DOHH2 (cell line): Measurements from ENCODE around the gene AIFM1.

ENCODE experiments used
- H3F3A ChIP-seq: fragments of 200-600 bp; sonication (generic), shearing (Covaris generic); 2 replicates; pipeline ENCODE4 v1.6.0; 2016; ENCODE audit warnings: antibody characterized with exemption, mild to moderate bottlenecking; ENCODE audit not compliant: control insufficient read depth, insufficient read depth
- H3K27ac ChIP-seq: fragments of 200-600 bp; sonication (generic); 2 replicates; pipeline ENCODE4 v1.5.1; 2014; ENCODE audit warnings: low read depth, mild to moderate bottlenecking, low read length, moderate library complexity
- H3K27me3 ChIP-seq: fragments of 200-600 bp; sonication (generic); 2 replicates; pipeline ENCODE4 v1.6.1; 2014; ENCODE audit warnings: mild to moderate bottlenecking, low read length, mixed read lengths; ENCODE audit not compliant: control insufficient read depth
- H3K36me3 ChIP-seq: fragments of 200-600 bp; sonication (generic); 2 replicates; pipeline ENCODE4 v1.6.1; 2014; ENCODE audit warnings: mild to moderate bottlenecking, low read length, moderate library complexity, mixed read lengths; ENCODE audit not compliant: control insufficient read depth
- H3K4me1 ChIP-seq: fragments of 200-600 bp; sonication (generic); 2 replicates; pipeline ENCODE4 v1.6.1; 2014; ENCODE audit warnings: mild to moderate bottlenecking, low read length, mixed read lengths; ENCODE audit not compliant: control insufficient read depth
- H3K4me2 ChIP-seq: fragments of 200-600 bp; sonication (generic); 2 replicates; pipeline ENCODE4 v1.6.0; 2014; ENCODE audit warnings: mild to moderate bottlenecking, low read length, moderate library complexity
- H3K4me3 ChIP-seq: fragments of 200-600 bp; sonication (generic); 2 replicates; pipeline ENCODE4 v1.5.1; 2014; ENCODE audit warnings: mild to moderate bottlenecking, low read length, mixed read lengths
- H3K79me2 ChIP-seq: fragments of 200-600 bp; sonication (generic); 2 replicates; pipeline ENCODE4 v1.6.1; 2014; ENCODE audit warnings: mild to moderate bottlenecking, low read length, mixed read lengths; ENCODE audit not compliant: control insufficient read depth
- H3K9me2 ChIP-seq: fragments of 200-600 bp; sonication (generic); replicated peaks from 2 replicates; pipeline ENCODE4 v1.6.1; 2014; ENCODE audit warnings: mild to moderate bottlenecking, low read length, mixed read lengths; ENCODE audit not compliant: control insufficient read depth
- H3K9me3 ChIP-seq: fragments of 200-600 bp; sonication (generic); 2 replicates; pipeline ENCODE4 v1.6.1; 2014; ENCODE audit warnings: antibody characterized with exemption, low read length, mixed read lengths; ENCODE audit not compliant: control insufficient read depth, insufficient read depth
- H4K20me1 ChIP-seq: fragments of 200-600 bp; sonication (generic); 2 replicates; pipeline ENCODE4 v1.6.0; 2014; ENCODE audit warnings: low read depth, mild to moderate bottlenecking, antibody characterized with exemption, low read length, moderate library complexity; ENCODE audit not compliant: control insufficient read depth, insufficient read depth
- EZH2phosphoT487 ChIP-seq: fragments of 200-600 bp; sonication (generic); IDR thresholded peaks from 2 replicates; pipeline ENCODE4 v1.6.1; 2017; ENCODE audit warnings: borderline replicate concordance, mild to moderate bottlenecking, antibody characterized with exemption, low read length, moderate library complexity, mixed read lengths
- TF ChIP-seq, protein P1 (sequence below): fragments of 200-600 bp; sonication (generic); IDR thresholded peaks from one replicate; pipeline ENCODE4 v1.5.1; 2014; ENCODE audit warnings: antibody characterized with exemption, mild to moderate bottlenecking, low read depth, low read length; ENCODE audit not compliant: poor library complexity, severe bottlenecking

AIFM1 gene

DNA sequence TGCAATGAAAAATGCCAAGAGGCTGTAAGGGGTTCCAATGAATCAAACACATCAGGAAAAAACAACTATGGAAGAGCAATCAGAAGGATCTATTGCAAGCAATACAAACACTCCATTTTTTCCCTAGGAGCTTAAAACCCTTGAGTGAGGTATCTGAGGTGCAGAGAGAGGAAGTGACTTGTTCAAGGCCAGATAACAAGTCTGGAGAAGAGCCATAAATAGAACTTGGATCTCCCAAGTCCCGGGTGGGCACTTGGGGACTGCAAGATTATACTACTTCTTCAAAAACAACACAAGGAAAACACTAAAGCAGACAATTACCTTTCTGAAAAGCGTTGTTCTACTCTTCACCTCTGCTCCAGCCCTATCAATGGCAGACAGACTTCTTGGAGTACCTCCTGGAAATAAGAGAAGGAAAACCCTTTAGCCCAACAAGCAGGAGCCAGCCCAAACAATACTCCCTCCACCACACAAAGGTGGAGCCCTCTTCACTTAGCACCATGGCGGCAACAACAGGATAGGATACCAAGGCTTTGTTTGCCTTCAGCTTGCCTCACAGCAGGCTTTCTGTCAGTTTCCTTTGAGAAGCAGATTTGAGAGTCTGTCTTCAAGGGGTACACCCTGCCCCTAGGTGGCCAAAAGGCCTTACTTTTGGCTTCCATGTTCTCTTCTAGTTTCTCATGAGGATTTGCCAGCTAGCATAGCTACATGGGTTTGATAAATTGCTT, 26.0 kb downstream of the AIFM1 start:
- H3K27ac ChIP-seq = no peak overlapping the region
- no peak overlapping the region for H3K4me2 ChIP-seq
- H4K20me1 ChIP-seq = no peaks in the 10 kb centered on the region
- no peaks in the 10 kb centered on the region for H3F3A ChIP-seq
- peaks cover 51% of the 10 kb centered on the region for H3K36me3 ChIP-seq
- no peaks in the 10 kb centered on the region for H3K79me2 ChIP-seq
- H3K9me2 ChIP-seq = no peaks in the 10 kb centered on the region
- H3K4me3 ChIP-seq = no peak overlapping the region
- H3K27me3 ChIP-seq = no peaks in the 10 kb centered on the region
- H3K9me3 ChIP-seq = no peaks in the 10 kb centered on the region
- TF ChIP-seq, protein P1, sequence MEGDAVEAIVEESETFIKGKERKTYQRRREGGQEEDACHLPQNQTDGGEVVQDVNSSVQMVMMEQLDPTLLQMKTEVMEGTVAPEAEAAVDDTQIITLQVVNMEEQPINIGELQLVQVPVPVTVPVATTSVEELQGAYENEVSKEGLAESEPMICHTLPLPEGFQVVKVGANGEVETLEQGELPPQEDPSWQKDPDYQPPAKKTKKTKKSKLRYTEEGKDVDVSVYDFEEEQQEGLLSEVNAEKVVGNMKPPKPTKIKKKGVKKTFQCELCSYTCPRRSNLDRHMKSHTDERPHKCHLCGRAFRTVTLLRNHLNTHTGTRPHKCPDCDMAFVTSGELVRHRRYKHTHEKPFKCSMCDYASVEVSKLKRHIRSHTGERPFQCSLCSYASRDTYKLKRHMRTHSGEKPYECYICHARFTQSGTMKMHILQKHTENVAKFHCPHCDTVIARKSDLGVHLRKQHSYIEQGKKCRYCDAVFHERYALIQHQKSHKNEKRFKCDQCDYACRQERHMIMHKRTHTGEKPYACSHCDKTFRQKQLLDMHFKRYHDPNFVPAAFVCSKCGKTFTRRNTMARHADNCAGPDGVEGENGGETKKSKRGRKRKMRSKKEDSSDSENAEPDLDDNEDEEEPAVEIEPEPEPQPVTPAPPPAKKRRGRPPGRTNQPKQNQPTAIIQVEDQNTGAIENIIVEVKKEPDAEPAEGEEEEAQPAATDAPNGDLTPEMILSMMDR = no peak
- no peak for TF ChIP-seq EZH2phosphoT487
- H3K4me1 ChIP-seq = no peaks in the 10 kb centered on the region

DNA sequence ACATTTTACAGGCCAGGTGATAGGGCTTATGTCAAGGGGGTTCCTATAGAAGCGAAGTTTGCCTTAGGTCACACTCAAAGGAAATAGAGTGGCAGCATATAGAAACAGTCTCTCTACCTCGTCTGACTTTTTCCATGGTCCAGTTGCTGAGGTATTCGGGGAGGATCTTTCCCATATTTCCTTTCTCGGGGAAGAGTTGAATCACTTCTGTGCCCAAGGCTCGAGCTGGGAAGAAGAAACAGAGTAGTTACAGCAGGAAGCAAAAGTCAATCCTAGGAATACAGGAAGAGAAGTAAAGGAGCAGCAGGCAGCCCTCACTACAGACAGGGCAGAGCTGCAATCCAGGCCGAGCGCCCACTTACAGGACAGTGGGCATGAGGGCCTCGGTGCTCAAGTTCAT, 28.7 kb downstream of the AIFM1 start:
- Histone ChIP-seq H3K4me1 (no peaks in the 10 kb centered on the region), H3K36me3 (peaks cover 42% of the 10 kb centered on the region), H4K20me1 (no peaks in the 10 kb centered on the region), H3K27ac (no peak overlapping the region), H3K4me3 (no peak overlapping the region), H3K27me3 (no peaks in the 10 kb centered on the region), H3K9me3 (no peaks in the 10 kb centered on the region), H3F3A (no peaks in the 10 kb centered on the region), H3K79me2 (no peaks in the 10 kb centered on the region), H3K9me2 (no peaks in the 10 kb centered on the region), H3K4me2 (no peak overlapping the region)
- TF ChIP-seq, protein P1 = no peak
- TF ChIP-seq EZH2phosphoT487 = no peak

- TF ChIP-seq, protein P1 = no peak
- no peak for TF ChIP-seq EZH2phosphoT487
- Histone ChIP-seq H3K27me3 (no peaks in the 10 kb centered on the region), H3K4me3 (no peak overlapping the region), H3K27ac (no peak overlapping the region), H3K4me1 (no peaks in the 10 kb centered on the region), H3F3A (no peaks in the 10 kb centered on the region), H3K9me2 (no peaks in the 10 kb centered on the region), H3K9me3 (no peaks in the 10 kb centered on the region), H3K4me2 (no peak overlapping the region), H3K36me3 (peaks cover 40% of the 10 kb centered on the region), H3K79me2 (no peaks in the 10 kb centered on the region), H4K20me1 (no peaks in the 10 kb centered on the region)
These were observed 29.1 kb downstream of the AIFM1 start for GRCh38 chrX:130136496-130136895.
